Neural cell (in vitro differentiated cells): ENCODE data around the gene ZBTB25. TPM values are rescaled to one million over a fixed set of nuclear protein-coding genes. Genes with fewer than 3 reads are reported as not detected.

Source experiments
- H2AFZ ChIP-seq: fragments of 200-600, 300-800 bp; sonication (generic), shearing (Covaris generic); 2 replicates; pipeline ENCODE4 v1.6.0; 2014; ENCODE audit warnings: low read depth, mild to moderate bottlenecking, antibody characterized with exemption, low read length, moderate library complexity
- H3F3A ChIP-seq: fragments of 200-600 bp; shearing (Covaris generic); 2 replicates; pipeline ENCODE4 v1.6.1; 2016; ENCODE audit warnings: mild to moderate bottlenecking, moderate library complexity, mixed read lengths, antibody characterized with exemption, low read length; ENCODE audit not compliant: insufficient read depth, poor library complexity, severe bottlenecking
- H3K27ac ChIP-seq: fragments of 200-600, 300-800 bp; sonication (generic), shearing (Covaris generic); 2 replicates; pipeline ENCODE4 v1.5.1; 2014; ENCODE audit warnings: mild to moderate bottlenecking, low read length, moderate library complexity
- H3K27me3 ChIP-seq: fragments of 300-800, 200-600 bp; sonication (generic), shearing (Covaris generic); 2 replicates; pipeline ENCODE4 v1.6.0; 2014; ENCODE audit warnings: mild to moderate bottlenecking, low read depth, low read length, moderate library complexity; ENCODE audit not compliant: insufficient read depth
- H3K36me3 ChIP-seq: fragments of 300-800, 200-600 bp; sonication (generic), shearing (Covaris generic); 2 replicates; pipeline ENCODE4 v1.5.1; 2014; ENCODE audit warnings: mild to moderate bottlenecking, antibody characterized with exemption, low read length, moderate library complexity; ENCODE audit not compliant: insufficient read depth
- H3K4me2 ChIP-seq: fragments of 300-800, 200-600 bp; sonication (generic), shearing (Covaris generic); 2 replicates; pipeline ENCODE4 v1.6.0; 2014; ENCODE audit warnings: mild to moderate bottlenecking, low read length
- H3K4me3 ChIP-seq: fragments of 300-800, 200-600 bp; sonication (generic), shearing (Covaris generic); 2 replicates; pipeline ENCODE4 v1.5.1; 2014; ENCODE audit warnings: mild to moderate bottlenecking, low read length, moderate library complexity
- H3K79me2 ChIP-seq: fragments of 200-600 bp; shearing (Covaris generic); replicated peaks from 2 replicates; pipeline ENCODE4 v1.6.0; 2014; ENCODE audit warnings: mild to moderate bottlenecking, low read length, moderate library complexity; ENCODE audit not compliant: insufficient read depth
- H3K9ac ChIP-seq: fragments of 300-800, 200-600 bp; sonication (generic), shearing (Covaris generic); 2 replicates; pipeline ENCODE4 v1.6.1; 2016; ENCODE audit warnings: mild to moderate bottlenecking, low read length, mixed read lengths
- H3K9me2 ChIP-seq: fragments of 200-600 bp; shearing (Covaris generic); 2 replicates; pipeline ENCODE4 v1.6.1; 2016; ENCODE audit warnings: mild to moderate bottlenecking, low read length, mixed read lengths; ENCODE audit not compliant: insufficient read depth
- H3K9me3 ChIP-seq: fragments of 200-600, 300-800 bp; sonication (generic), shearing (Covaris generic); 2 replicates; pipeline ENCODE4 v1.6.1; 2016; ENCODE audit warnings: mild to moderate bottlenecking, mixed run types, low read length, moderate library complexity, mixed read lengths
- H4K20me1 ChIP-seq: fragments of 200-600 bp; shearing (Covaris generic); 2 replicates; pipeline ENCODE4 v1.6.1; 2016; ENCODE audit warnings: mild to moderate bottlenecking, mixed run types; ENCODE audit not compliant: insufficient read depth
- CTCF ChIP-seq: fragments of 450-650 bp; IDR thresholded peaks from 2 replicates; pipeline ENCODE4 v1.5.1; 2014; ENCODE audit warnings: antibody characterized with exemption, mild to moderate bottlenecking, moderate library complexity; ENCODE audit not compliant: poor library complexity, severe bottlenecking
- EP300 ChIP-seq: fragments of 450-650 bp; conservative IDR thresholded peaks from 2 replicates; pipeline ENCODE4 v1.6.1; 2014; ENCODE audit warnings: antibody characterized with exemption, mild to moderate bottlenecking, moderate library complexity; ENCODE audit not compliant: poor library complexity, severe bottlenecking
- EZH2 ChIP-seq: fragments of 200-600, 300-800 bp; shearing (Covaris generic), sonication (generic); IDR thresholded peaks from 2 replicates; pipeline ENCODE4 v1.6.1; 2014; ENCODE audit warnings: antibody characterized with exemption, low read length, borderline replicate concordance, mild to moderate bottlenecking; ENCODE audit not compliant: insufficient read depth, poor library complexity, severe bottlenecking
- MXI1 ChIP-seq: fragments of 450-650 bp; conservative IDR thresholded peaks from 2 replicates; pipeline ENCODE4 v1.6.1; 2014; ENCODE audit warnings: antibody characterized with exemption, mild to moderate bottlenecking; ENCODE audit not compliant: poor library complexity, severe bottlenecking
- POLR2AphosphoS5 ChIP-seq: IDR thresholded peaks from 2 replicates; pipeline ENCODE4 v1.6.1; 2012
- RAD21 ChIP-seq: fragments of 450-650 bp; conservative IDR thresholded peaks from 2 replicates; pipeline ENCODE4 v1.6.1; 2014; ENCODE audit warnings: antibody characterized with exemption, mild to moderate bottlenecking, moderate library complexity
- REST ChIP-seq: IDR thresholded peaks from 2 replicates; pipeline ENCODE4 v1.6.1; 2012; ENCODE audit warnings: borderline replicate concordance
- SMC3 ChIP-seq: fragments of 450-650 bp; conservative IDR thresholded peaks from 2 replicates; pipeline ENCODE4 v1.6.1; 2014; ENCODE audit warnings: antibody characterized with exemption, mild to moderate bottlenecking, moderate library complexity; ENCODE audit not compliant: poor library complexity
- TAF1 ChIP-seq: IDR thresholded peaks from 2 replicates; pipeline ENCODE4 v1.6.1; 2012; ENCODE audit warnings: low read depth
- polyA plus RNA-seq: library from polyadenylated mRNA; depleted of rRNA; stranded (reverse); fragments of >200 nt; gene quantifications from 2 replicates; pipeline ENCODE4 v1.2.3, GENCODE V29; 2014

The ZBTB25 gene
- polyA plus RNA-seq, 1 donor from 2014 or later, result 5.3 TPM

- H3K27ac ChIP-seq, result no peak overlapping the region
- no peaks in the 10 kb centered on the region for H3K9me2 ChIP-seq
- no peak overlapping the region for H3K4me2 ChIP-seq
- no peak overlapping the region for H3K9ac ChIP-seq
- H3K9me3 ChIP-seq, result no peaks in the 10 kb centered on the region
- no peaks in the 10 kb centered on the region for H3K36me3 ChIP-seq
- H3K4me3 ChIP-seq, result no peak overlapping the region
- H3K79me2 ChIP-seq, result no peaks in the 10 kb centered on the region
- no peak overlapping the region for H2AFZ ChIP-seq
- H3F3A ChIP-seq, result no peaks in the 10 kb centered on the region
- TF ChIP-seq SMC3 (no peak), EZH2 (no peak), TAF1 (no peak), EP300 (no peak), RAD21 (no peak), REST (no peak), CTCF (no peak), MXI1 (no peak)
- no peaks in the 10 kb centered on the region for H4K20me1 ChIP-seq
- H3K27me3 ChIP-seq, result no peaks in the 10 kb centered on the region
Measured at GRCh38 chr14:64440494-64440893, 63.1 kb downstream of the ZBTB25 start.

- H3F3A ChIP-seq, result no peaks in the 10 kb centered on the region
- H3K9ac ChIP-seq, result no peak overlapping the region
- H3K9me2 ChIP-seq, result no peaks in the 10 kb centered on the region
- H2AFZ ChIP-seq, result no peak overlapping the region
- no peak overlapping the region for H3K4me3 ChIP-seq
- no peaks in the 10 kb centered on the region for H3K36me3 ChIP-seq
- no peak overlapping the region for H3K4me2 ChIP-seq
- TF ChIP-seq SMC3 (no peak), TAF1 (no peak), EZH2 (no peak), EP300 (no peak), CTCF (no peak), MXI1 (no peak), POLR2AphosphoS5 (no peak), RAD21 (no peak), REST (no peak)
- H3K9me3 ChIP-seq, result no peaks in the 10 kb centered on the region
- H4K20me1 ChIP-seq, result no peaks in the 10 kb centered on the region
- no peaks in the 10 kb centered on the region for H3K27me3 ChIP-seq
- no peaks in the 10 kb centered on the region for H3K79me2 ChIP-seq
- H3K27ac ChIP-seq, result no peak overlapping the region
Measured at GRCh38 chr14:64439141-64439540, 64.5 kb downstream of the ZBTB25 start.
